Cardiac muscle cell (in vitro differentiated cells and primary cell): ENCODE data around the gene DPF3. TPM values are rescaled to one million over a fixed set of nuclear protein-coding genes. Genes with fewer than 3 reads are reported as not detected.

Experiments used
- DNase-seq, 2 donors: peaks; one replicate each; pipeline versions ENCODE4 v3.0.0 to v3.0.0-alpha.2; 2010 to 2017; ENCODE audit warnings: low read depth in 1 of 2, low spot score in 1 of 2
- H3K27ac ChIP-seq: fragments of 200-600 bp; sonication (generic); 2 replicates; pipeline ENCODE4 v1.5.1; 2016
- H3K27me3 ChIP-seq: fragments of 200-600 bp; sonication (generic); 2 replicates; pipeline ENCODE4 v1.6.0; 2016; ENCODE audit warnings: control low read depth
- H3K36me3 ChIP-seq: fragments of 200-600 bp; sonication (generic); 2 replicates; pipeline ENCODE4 v1.5.1; 2016; ENCODE audit warnings: control low read depth
- H3K4me1 ChIP-seq: fragments of 200-600 bp; sonication (generic); 2 replicates; pipeline ENCODE4 v1.8.1; 2017; ENCODE audit warnings: low read depth, mild to moderate bottlenecking, mixed run types
- H3K4me3 ChIP-seq: fragments of 200-600 bp; sonication (generic); 2 replicates; pipeline ENCODE4 v1.5.1; 2016; ENCODE audit warnings: mild to moderate bottlenecking
- H3K9me3 ChIP-seq: fragments of 200-600 bp; sonication (generic); 2 replicates; pipeline ENCODE4 v1.5.1; 2017; ENCODE audit warnings: low read depth, mild to moderate bottlenecking, control low read depth
- polyA plus RNA-seq: library from polyadenylated mRNA; unstranded; fragments of >200 nt; fragmentation: Nextera tagmentation; extraction: Ambion mirVana; gene quantifications from 2 replicates; pipeline ENCODE4 v1.2.1, GENCODE V29; 2016
- total RNA-seq: library from RNA; depleted of rRNA; stranded (reverse); fragments of >200 nt; gene quantifications from 2 replicates; pipeline ENCODE4 v1.2.3, GENCODE V29; 2016
- TF ChIP-seq, protein P1 (sequence below): IDR thresholded peaks from 2 replicates; pipeline ENCODE4 v1.5.1; 2012; ENCODE audit warnings: low read depth, mild to moderate bottlenecking, low read length

Gene DPF3
- total and polyA plus RNA-seq, 2 experiments from 2014 or later = 25.9 to 84.8 TPM

DNA sequence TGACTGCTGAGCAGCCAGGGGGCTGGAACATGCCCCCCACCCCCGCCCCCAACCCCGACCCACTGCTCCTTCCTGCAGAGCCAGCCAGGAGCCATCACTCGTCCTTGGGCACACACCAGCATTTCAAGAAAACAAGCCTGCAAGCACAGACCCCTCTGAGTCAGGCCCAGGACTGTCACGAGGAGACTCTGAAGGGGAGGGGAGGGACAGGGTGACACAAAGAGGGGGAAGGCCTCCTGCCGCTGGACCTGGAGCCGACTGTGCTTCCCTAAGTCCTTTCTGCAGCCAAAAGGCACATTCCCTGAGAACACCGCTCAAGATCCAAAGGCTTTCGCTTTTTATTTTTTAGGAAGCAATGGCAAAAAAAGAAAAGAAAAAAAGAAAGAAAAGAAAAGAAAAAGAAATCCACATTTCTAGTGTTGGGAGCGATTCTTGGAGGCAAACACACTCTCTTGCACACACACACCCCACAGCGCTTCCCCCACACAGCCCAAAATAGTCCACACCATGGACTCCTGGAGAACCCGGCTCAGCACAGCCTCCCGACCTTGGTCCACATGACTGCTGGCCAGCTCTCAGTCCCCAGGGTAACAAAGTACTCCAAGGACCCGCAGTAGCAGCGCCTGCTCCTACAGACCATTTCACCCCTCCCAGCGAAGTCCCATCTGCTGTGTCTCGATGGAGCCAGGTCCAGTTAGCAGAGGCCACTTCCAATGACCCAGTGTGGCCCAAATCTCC is 101.7 kb downstream of the DPF3 start:
- DNase-seq = peak in 1 of 2 donors; percentile 73
- peaks cover 45% of the 10 kb centered on the region for H3K4me1 ChIP-seq
- no peaks in the 10 kb centered on the region for H3K9me3 ChIP-seq
- H3K4me3 ChIP-seq = no peak overlapping the region
- no peaks in the 10 kb centered on the region for H3K27me3 ChIP-seq
- TF ChIP-seq, protein P1, sequence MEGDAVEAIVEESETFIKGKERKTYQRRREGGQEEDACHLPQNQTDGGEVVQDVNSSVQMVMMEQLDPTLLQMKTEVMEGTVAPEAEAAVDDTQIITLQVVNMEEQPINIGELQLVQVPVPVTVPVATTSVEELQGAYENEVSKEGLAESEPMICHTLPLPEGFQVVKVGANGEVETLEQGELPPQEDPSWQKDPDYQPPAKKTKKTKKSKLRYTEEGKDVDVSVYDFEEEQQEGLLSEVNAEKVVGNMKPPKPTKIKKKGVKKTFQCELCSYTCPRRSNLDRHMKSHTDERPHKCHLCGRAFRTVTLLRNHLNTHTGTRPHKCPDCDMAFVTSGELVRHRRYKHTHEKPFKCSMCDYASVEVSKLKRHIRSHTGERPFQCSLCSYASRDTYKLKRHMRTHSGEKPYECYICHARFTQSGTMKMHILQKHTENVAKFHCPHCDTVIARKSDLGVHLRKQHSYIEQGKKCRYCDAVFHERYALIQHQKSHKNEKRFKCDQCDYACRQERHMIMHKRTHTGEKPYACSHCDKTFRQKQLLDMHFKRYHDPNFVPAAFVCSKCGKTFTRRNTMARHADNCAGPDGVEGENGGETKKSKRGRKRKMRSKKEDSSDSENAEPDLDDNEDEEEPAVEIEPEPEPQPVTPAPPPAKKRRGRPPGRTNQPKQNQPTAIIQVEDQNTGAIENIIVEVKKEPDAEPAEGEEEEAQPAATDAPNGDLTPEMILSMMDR = no peak
- H3K27ac ChIP-seq = peak overlapping the region; percentile 53
- no peaks in the 10 kb centered on the region for H3K36me3 ChIP-seq

DNA sequence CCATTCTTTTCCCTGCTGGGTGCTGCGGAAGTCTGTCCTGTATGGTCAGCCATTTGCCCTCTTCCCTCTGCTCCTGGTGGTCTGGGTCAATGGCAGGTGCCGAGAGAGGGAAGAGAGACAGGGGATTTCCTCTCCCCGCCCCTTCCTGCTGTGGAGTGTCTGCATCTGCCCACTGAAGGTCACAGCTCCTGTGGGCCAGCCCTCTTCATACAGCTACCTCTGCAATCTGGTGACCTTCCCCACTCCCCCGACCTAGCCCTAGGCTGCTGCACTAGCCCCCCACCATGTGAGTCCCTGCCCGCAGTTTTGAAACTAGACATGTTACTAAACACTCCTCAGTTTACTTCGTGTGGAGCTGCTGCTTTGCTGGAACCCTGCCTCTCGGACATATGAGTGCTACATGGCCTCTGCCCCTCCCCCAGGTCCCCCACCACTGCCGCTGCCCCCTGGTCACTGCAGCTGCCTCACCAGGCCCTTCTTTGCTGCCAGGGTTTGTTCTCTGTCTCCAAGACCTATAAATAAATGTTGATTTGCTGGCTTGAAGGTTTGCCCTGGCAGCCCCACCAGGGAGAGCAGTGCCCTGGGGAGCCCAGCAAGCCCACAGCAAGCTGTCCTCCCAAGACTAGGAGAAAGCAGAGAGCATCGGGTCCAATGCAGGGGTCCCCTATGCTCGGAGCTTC is 102.9 kb downstream of the DPF3 start:
- H3K4me3 ChIP-seq = no peak overlapping the region
- H3K9me3 ChIP-seq = no peaks in the 10 kb centered on the region
- no peaks in the 10 kb centered on the region for H3K27me3 ChIP-seq
- TF ChIP-seq, protein P1 = no peak
- H3K36me3 ChIP-seq = no peaks in the 10 kb centered on the region
- no peak for DNase-seq
- peak overlapping the region; percentile 53 for H3K27ac ChIP-seq
- H3K4me1 ChIP-seq = peaks cover 45% of the 10 kb centered on the region

DNA sequence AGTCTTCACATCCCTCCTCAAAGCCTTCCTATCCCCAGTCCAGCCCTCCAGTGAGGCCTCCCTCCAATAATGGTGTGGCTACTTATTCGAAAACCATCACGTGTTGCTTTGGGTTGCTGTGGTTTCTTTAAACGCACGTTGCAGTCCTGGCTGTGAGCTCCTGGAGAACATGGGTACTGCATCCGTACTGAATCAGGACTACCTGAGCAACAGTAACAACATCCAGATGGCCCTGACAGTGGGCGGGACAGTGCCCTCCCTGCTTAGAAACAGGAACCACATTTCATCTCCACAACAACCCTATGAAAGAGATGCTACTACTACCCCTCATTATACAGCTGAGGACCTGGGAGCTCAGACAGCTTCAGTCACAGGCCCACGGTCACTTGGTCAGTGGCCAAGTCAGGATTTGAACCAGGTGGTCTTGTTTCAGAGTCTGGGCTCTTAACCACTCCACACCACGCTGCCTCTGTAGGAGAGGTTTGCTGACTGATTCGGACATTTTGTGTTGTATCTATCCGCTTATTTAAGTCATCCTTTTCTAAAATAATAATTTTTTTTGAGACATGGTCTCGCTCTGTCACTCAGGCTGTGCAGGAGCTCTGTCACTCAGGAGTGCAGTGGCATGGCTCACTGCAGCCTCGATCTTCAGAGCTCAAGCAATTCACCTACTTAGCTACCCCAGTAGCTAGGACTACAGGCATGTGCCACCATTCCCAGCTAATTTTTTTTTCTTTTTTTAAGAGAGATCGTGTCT is 104.8 kb downstream of the DPF3 start:
- no peak overlapping the region for H3K4me3 ChIP-seq
- H3K9me3 ChIP-seq = no peaks in the 10 kb centered on the region
- TF ChIP-seq, protein P1 = no peak
- peaks cover 46% of the 10 kb centered on the region for H3K4me1 ChIP-seq
- no peaks in the 10 kb centered on the region for H3K36me3 ChIP-seq
- H3K27ac ChIP-seq = peak overlapping the region; percentile 8
- H3K27me3 ChIP-seq = no peaks in the 10 kb centered on the region
- no peak for DNase-seq

DNA sequence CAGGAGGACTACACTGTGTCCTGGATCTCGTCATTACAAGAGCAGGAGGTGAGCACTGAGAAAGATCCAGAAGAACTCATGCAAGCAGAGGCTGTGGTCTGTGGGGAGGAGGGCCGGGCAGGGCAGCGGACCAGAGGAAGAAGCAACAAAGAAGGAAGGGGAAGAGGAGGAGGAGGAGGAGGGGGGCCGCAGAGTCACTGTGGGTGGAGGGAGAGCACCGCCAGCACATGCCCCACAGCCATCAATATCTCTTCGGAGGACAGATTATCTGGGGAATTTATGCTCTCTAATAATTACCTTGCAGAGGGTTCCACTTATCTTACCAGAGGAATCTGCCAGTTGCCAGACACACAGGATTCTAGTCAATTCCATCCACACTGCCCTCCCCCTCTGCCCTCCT is 105.6 kb downstream of the DPF3 start:
- Histone ChIP-seq H3K4me1 (peaks cover 47% of the 10 kb centered on the region), H3K36me3 (no peaks in the 10 kb centered on the region), H3K9me3 (no peaks in the 10 kb centered on the region), H3K27me3 (no peaks in the 10 kb centered on the region), H3K4me3 (no peak overlapping the region), H3K27ac (peak overlapping the region; percentile 69)
- TF ChIP-seq, protein P1 = no peak
- DNase-seq = no peak

DNA sequence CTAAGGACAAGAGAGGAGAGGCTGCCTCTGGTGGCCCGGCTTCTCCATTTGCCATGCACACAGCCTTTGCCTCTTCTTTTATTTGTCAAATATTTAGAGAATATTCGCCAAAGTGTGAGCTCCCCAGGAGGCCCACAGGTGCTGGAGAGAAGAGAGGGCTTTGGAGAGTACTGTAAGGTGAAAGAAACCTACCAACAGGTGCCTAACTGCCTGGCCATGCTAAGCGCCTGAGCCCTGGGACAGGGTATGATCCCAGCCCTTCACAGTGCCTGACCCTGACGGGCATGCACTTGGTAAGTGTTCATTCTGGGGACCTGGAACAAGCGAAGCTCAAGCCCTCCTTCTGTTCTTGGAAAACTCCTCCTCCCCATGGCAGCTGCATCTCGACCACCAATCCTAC is 106.1 kb downstream of the DPF3 start:
- no peaks in the 10 kb centered on the region for H3K27me3 ChIP-seq
- no peak overlapping the region for H3K4me3 ChIP-seq
- H3K36me3 ChIP-seq = no peaks in the 10 kb centered on the region
- TF ChIP-seq, protein P1 = no peak
- no peaks in the 10 kb centered on the region for H3K9me3 ChIP-seq
- H3K27ac ChIP-seq = peak overlapping the region; percentile 69
- DNase-seq = no peak
- peaks cover 43% of the 10 kb centered on the region for H3K4me1 ChIP-seq
